HEK293 (cell line): ENCODE data around the gene CETP.

Source experiments
- CTCF ChIA-PET: fragments of 350-600 bp; formaldehyde crosslinking; extraction: SDS; loops from one replicate; lab custom pipeline; 2021; ENCODE audit warnings: antibody characterized with exemption; lab: Yijun Ruan, JAX
- POLR2A ChIA-PET: fragments of 300-600 bp; formaldehyde crosslinking; extraction: SDS; loops from one replicate; lab custom pipeline; 2020; ENCODE audit warnings: antibody characterized with exemption, inconsistent platforms; lab: Yijun Ruan, JAX
- H3K27ac ChIP-seq: fragments of 200-500 bp; sonication (Bioruptor generic); 2 replicates; pipeline ENCODE4 v1.5.1; 2014; ENCODE audit warnings: low read depth, low read length, control low read depth, inconsistent platforms; ENCODE audit errors: extremely low read depth
- H3K36me3 ChIP-seq, 2 experiments: fragments of 200-500 bp in 1 of 2; sonication (Bioruptor generic) in 1 of 2; 1 replicate in 1 of 2; 2 replicates in 1 of 2; pipeline ENCODE4 v1.5.1; 2014 to 2017; ENCODE audit warnings: inconsistent platforms in 2 of 2, low read length in 2 of 2; ENCODE audit not compliant: control insufficient read depth in 2 of 2, insufficient read depth in 1 of 2
- H3K4me1 ChIP-seq: fragments of 200-500 bp; sonication (Bioruptor generic); 2 replicates; pipeline ENCODE4 v1.5.1; 2014; ENCODE audit warnings: mild to moderate bottlenecking, low read length, inconsistent platforms; ENCODE audit not compliant: control insufficient read depth, insufficient read depth
- H3K4me3 ChIP-seq: 2 replicates; pipeline ENCODE4 v1.5.1; 2011; ENCODE audit warnings: low read depth, mild to moderate bottlenecking, control low read depth, low read length, moderate library complexity
- H3K9me3 ChIP-seq: fragments of 200-500 bp; sonication (Bioruptor generic); 2 replicates; pipeline ENCODE4 v1.5.1; 2014; ENCODE audit warnings: low read depth, low read length, inconsistent platforms; ENCODE audit not compliant: control insufficient read depth, insufficient read depth
- HOXD13 ChIP-seq: sonication (generic); formaldehyde crosslinking; IDR thresholded peaks from 2 replicates; pipeline ENCODE4 v1.8.0; 2022; ENCODE audit warnings: missing genetic modification reagents, borderline replicate concordance
- ZBTB11 ChIP-seq: fragments of 450-650 bp; formaldehyde crosslinking; conservative IDR thresholded peaks from 2 replicates; pipeline ENCODE4 v1.5.1; 2016; ENCODE audit warnings: low read depth, missing biosample characterization, missing genetic modification characterization
- ZNF133 ChIP-seq: fragments of 450-650 bp; formaldehyde crosslinking; IDR thresholded peaks from 2 replicates; pipeline ENCODE4 v1.5.1; 2016; ENCODE audit warnings: missing biosample characterization, missing genetic modification characterization
- ZNF16 ChIP-seq: fragments of 450-650 bp; formaldehyde crosslinking; IDR thresholded peaks from 2 replicates; pipeline ENCODE4 v1.5.1; 2016; ENCODE audit warnings: low read depth, missing biosample characterization, missing genetic modification characterization
- ZNF341 ChIP-seq: fragments of 450-650 bp; formaldehyde crosslinking; IDR thresholded peaks from 2 replicates; pipeline ENCODE4; 2016; ENCODE audit warnings: low read depth, missing biosample characterization, missing genetic modification characterization
- ZNF391 ChIP-seq: fragments of 450-650 bp; formaldehyde crosslinking; IDR thresholded peaks from 2 replicates; pipeline ENCODE4 v1.5.1; 2016; ENCODE audit warnings: low read depth, missing biosample characterization, missing genetic modification characterization, borderline replicate concordance
- ZNF501 ChIP-seq: fragments of 450-650 bp; formaldehyde crosslinking; IDR thresholded peaks from 2 replicates; pipeline ENCODE4 v1.5.1; 2016; ENCODE audit warnings: missing biosample characterization, missing genetic modification characterization
- ZNF585B ChIP-seq: fragments of 450-650 bp; formaldehyde crosslinking; IDR thresholded peaks from 2 replicates; pipeline ENCODE4 v1.5.1; 2016; ENCODE audit warnings: missing biosample characterization, missing genetic modification characterization
- ZNF629 ChIP-seq: fragments of 450-650 bp; formaldehyde crosslinking; IDR thresholded peaks from 2 replicates; pipeline ENCODE4 v1.5.1; 2017; ENCODE audit warnings: missing biosample characterization, missing genetic modification characterization
- ZNF658 ChIP-seq: fragments of 450-650 bp; formaldehyde crosslinking; IDR thresholded peaks from 2 replicates; pipeline ENCODE4; 2016; ENCODE audit warnings: missing biosample characterization, missing genetic modification characterization
- ZNF664 ChIP-seq: fragments of 450-650 bp; formaldehyde crosslinking; IDR thresholded peaks from 2 replicates; pipeline ENCODE4 v1.5.1; 2016; ENCODE audit warnings: missing biosample characterization, missing genetic modification characterization
- ZNF670 ChIP-seq: fragments of 450-650 bp; formaldehyde crosslinking; IDR thresholded peaks from 2 replicates; pipeline ENCODE4 v1.5.1; 2016; ENCODE audit warnings: missing biosample characterization, missing genetic modification characterization, low read depth
- ZNF837 ChIP-seq: fragments of 450-650 bp; formaldehyde crosslinking; IDR thresholded peaks from 2 replicates; pipeline ENCODE4 v1.5.1; 2016; ENCODE audit warnings: missing biosample characterization, missing genetic modification characterization

CETP gene

GRCh38 chr16:56974549-56975300 lies 13.0 kb downstream of the CETP start:
- Histone ChIP-seq H3K36me3 (no peaks in the 10 kb centered on the region), H3K27ac (no peak overlapping the region), H3K4me1 (no peaks in the 10 kb centered on the region), H3K9me3 (no peaks in the 10 kb centered on the region), H3K4me3 (no peak overlapping the region)
- ChIA-PET POLR2A (no interaction called here), CTCF (interaction anchor here (1.2 to 1.4 kb wide), 2 partner anchors 9 to 11 kb away, joined by 4 to 6 read pairs; no protein-coding TSS in a partner anchor)
- TF ChIP-seq ZNF664 (0 out of 2 replicates have a peak, but pooled peaks have one; percentile 34), HOXD13 (no peak), ZNF501 (tag by site-specific recombination) (no peak)

GRCh38 chr16:56975714-56976113 lies 14.0 kb downstream of the CETP start:
- POLR2A ChIA-PET = no interaction called here
- Histone ChIP-seq H3K9me3 (no peaks in the 10 kb centered on the region), H3K27ac (no peak overlapping the region), H3K36me3 (no peaks in the 10 kb centered on the region), H3K4me3 (no peak overlapping the region), H3K4me1 (no peaks in the 10 kb centered on the region)
- no peak for TF ChIP-seq ZNF837 (tag by site-specific recombination)
- TF ChIP-seq ZNF658 (tag by site-specific recombination) = no peak
- TF ChIP-seq ZNF341 (tag by site-specific recombination) = peak; percentile 23; the same call in 1 of the 2 replicates
- TF ChIP-seq ZNF133 = no peak
- CTCF ChIA-PET = interaction anchor here (1.2 kb wide), 1 partner anchor 10 kb away, joined by 6 read pairs; no protein-coding TSS in a partner anchor

GRCh38 chr16:56977216-56977615 lies 15.5 kb downstream of the CETP start:
- POLR2A ChIA-PET = no interaction called here

More at GRCh38 chr16:56977216-56977615, 15.5 kb downstream of the CETP start:
- CTCF ChIA-PET = interaction anchor here (0.7 to 1.2 kb wide), 3 partner anchors 13 to 54 kb away, joined by 3 to 5 read pairs (median 4); no protein-coding TSS in a partner anchor
- H3K4me1 ChIP-seq = no peaks in the 10 kb centered on the region
- no peak overlapping the region for H3K4me3 ChIP-seq
- no peak for TF ChIP-seq ZNF16 (tag by site-specific recombination)
- no peak for TF ChIP-seq ZNF391 (tag by site-specific recombination)
- no peak for TF ChIP-seq ZNF670 (tag by site-specific recombination)
- no peak for TF ChIP-seq ZBTB11 (tag by site-specific recombination)
- no peak for TF ChIP-seq ZNF629 (tag by site-specific recombination)
- no peak for TF ChIP-seq ZNF585B
- no peak for TF ChIP-seq ZNF133
- no peaks in the 10 kb centered on the region for H3K9me3 ChIP-seq
- no peak overlapping the region for H3K27ac ChIP-seq
- no peaks in the 10 kb centered on the region for H3K36me3 ChIP-seq
